Hematopoietic multipotent progenitor cell treated with erythropoietin and hydrocortisone succinate and interleukin-3 and kit ligand, for 4 days (in vitro differentiated cells): ENCODE results near the gene A2M.

Experiments
- DNase-seq: peaks from one replicate; pipeline ENCODE4 v3.0.0-alpha.2; 2015

The A2M gene

DNA sequence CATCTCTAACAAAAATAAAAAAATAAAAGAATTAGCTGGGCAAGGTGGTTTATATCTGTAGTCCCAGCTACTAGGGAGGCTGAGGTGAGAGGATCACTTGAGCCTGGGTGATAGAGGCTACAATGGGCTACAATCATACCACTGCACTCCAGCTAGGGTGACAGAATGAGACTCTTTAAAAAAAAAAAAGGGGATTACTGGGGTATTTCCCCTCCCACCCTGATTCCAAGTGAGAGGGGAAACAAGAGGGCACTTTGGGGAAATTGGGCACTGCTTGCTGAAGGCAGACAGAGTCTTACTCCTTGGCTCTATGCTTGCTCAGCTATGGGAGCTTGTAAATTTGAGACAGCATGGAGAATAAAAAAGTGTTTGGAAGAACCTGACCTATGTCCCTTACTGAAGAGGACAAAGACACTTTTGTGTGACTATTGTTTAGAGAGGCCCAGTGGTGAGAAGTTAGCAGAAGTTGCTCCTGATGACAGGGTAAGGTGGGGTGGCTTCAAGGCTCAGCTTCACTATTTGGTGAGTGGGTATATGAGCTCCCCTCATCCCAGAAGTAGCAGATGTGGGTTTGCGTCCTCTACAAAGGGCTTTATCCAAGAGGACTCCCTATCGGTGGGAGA lies 82.3 kb downstream of the A2M start:
- no peak for DNase-seq

DNA sequence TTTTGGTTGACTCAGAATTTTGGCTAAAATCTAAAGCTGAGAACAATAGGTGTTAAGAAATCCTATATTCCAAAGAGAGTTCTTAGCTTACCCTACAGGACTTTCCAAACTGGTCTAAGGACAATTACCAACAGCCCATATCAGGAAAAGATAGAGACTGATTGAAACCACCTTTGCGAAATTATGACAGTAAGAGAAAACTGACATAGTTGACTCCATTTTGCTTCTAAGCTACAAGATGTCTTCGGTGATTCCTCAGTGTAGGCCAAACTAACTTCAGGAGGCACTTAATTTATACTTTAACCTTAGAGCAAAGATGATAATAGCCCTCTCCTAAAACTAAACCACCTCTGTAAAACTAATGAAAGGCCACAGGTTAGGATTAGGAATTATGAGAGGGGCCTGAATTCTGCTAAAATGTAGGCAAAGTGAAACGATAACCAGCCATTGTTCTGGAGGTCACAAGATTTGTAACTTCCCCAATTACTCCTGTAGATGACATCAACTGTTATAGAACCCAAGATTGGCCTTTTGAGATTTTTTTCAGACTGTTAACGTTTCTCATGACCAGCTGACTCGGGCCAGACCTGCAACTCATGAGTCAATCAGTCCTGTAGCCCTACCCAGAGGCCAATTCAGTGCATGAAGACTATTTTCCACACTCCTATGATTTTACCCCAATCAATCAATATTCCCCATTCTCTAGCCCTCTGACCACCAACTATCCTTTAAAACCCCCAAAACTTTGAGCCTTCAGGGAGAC lies 83.3 kb downstream of the A2M start:
- peak; percentile 76 for DNase-seq

DNA sequence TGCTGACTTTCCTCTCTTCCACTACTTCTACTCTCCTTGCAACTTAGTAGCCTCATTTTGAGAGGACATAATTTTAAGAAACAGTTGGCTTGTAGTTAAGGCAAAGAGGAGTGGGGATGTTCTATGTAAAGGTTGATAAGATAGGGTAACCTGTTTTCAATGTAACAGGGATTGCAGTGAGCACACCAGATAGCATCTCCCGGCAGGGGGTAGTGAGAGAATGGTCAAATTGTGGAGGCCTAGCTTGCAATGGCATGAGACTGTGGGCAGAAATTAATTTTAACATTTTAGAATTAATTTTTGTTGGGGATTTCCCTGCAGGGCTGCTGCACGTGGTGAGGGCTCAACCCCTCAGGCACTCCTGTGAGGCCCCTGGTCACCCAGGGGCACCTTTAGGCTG lies 84.9 kb downstream of the A2M start:
- no peak for DNase-seq

DNA sequence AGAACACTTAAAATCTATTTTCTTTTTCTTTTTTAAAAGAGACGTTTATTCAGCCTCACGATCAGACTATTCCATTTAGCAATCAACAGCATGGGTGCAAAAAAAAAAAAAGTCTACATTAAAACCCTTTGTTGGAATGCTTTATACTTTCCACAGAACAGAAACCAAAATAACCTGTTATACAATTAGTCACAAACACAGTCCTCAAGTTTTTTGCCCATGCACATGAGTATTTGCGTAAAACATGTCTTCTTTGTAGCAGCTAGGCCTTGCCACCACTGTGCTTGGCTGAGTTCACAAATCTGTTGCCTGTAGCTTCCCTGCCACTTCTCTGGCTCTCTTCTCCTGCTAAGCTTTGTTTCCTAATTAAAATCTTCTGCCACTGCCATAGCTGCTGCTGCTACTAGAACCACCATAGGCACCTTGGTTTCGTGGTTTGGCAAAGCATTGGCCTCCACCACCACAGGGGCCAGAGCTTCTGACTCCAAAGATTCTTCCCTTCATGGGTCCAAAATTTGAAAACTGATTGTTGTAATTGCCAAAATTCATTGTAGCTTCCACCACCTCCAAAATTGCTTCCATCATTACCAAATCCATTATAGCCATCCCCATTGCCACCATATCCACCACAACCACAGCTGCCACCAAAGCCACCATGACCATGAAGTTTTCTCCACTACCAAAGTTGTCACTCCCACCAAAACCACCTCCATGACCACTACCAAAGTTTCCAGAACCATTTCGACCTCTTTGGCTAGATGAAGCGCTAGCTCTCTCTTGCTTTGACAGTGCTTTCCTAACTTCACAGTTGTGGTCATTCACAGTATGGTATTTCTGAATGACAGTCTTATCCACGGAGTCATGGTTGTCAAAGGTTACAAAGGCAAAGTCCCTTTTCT lies 88.3 kb downstream of the A2M start:
- DNase-seq = no peak

DNA sequence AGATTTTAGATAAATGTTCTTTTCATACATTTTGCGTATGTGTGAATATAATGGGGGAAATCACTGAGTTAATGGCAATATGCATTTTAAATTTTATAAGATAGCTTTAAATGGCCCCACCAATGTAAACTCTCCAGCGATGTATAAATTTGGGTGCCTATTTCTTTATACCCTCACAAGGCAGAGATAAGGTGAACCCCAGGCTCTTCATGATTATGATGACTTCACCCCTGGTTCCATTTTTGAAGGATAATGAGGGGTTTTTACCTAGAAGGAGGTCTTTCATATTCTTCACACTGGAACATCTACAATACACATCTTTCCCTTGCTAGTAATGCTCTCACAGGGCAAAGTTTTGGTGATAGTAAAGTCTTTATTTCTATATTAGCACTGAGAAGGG lies 91.2 kb downstream of the A2M start:
- no peak for DNase-seq

DNA sequence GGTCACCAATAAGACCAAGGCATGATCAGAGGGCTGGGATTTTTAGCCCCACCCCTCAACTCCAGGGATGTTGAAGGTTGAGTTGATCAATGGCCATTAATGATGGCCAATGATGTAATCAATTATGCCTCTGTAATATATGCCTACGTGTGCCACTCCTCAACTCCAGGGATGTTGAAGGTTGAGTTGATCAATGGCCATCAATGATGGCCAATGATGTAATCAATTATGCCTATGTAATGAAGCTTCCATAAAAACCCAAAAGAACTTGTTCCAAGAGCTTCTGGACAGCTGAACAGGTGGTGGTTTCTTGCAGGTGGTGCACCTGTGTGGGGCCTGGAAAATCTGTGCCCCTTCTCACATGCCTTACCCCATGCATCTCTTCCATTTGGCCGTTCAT lies 93.1 kb downstream of the A2M start:
- DNase-seq = no peak
